Erythroblast (primary cell): ENCODE data around the gene APBB2.

Experiments
- GATA1 ChIP-seq: IDR thresholded peaks from 2 replicates; pipeline ENCODE4 v1.6.1; 2011; ENCODE audit warnings: low read depth, mild to moderate bottlenecking, control low read depth, low read length, moderate library complexity
- POLR2A ChIP-seq: IDR thresholded peaks from 2 replicates; pipeline ENCODE4 v1.6.1; 2011; ENCODE audit warnings: mild to moderate bottlenecking, low read length

DNA sequence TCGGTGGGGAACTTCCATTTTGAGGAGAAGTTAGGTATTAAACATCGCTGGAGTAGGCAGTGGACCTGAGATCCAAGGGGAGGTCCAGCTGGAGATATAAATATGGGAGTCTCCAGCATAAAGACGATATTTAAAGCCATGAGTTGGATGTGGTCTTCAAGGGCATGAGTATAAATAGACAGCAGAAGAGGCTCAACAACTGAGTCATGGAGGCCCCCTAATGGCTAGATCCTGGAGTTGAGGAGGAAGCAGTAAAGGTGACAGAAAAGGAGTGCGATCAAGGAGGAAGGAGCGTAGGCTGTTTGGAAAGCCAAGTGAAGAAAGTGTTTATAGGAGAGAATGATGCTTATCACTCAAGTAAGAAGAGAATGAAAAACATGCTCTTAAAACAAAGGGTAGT lies 18.1 kb upstream of the APBB2 start:
- TF ChIP-seq POLR2A (no peak), GATA1 (no peak)
